ENCODE results near the gene NEK11. TPM values are rescaled to one million over a fixed set of nuclear protein-coding genes. Genes with fewer than 3 reads are reported as not detected.

The NEK11 gene
- total RNA-seq, 1 donor from 2014 or later = 9.6 TPM

DNA sequence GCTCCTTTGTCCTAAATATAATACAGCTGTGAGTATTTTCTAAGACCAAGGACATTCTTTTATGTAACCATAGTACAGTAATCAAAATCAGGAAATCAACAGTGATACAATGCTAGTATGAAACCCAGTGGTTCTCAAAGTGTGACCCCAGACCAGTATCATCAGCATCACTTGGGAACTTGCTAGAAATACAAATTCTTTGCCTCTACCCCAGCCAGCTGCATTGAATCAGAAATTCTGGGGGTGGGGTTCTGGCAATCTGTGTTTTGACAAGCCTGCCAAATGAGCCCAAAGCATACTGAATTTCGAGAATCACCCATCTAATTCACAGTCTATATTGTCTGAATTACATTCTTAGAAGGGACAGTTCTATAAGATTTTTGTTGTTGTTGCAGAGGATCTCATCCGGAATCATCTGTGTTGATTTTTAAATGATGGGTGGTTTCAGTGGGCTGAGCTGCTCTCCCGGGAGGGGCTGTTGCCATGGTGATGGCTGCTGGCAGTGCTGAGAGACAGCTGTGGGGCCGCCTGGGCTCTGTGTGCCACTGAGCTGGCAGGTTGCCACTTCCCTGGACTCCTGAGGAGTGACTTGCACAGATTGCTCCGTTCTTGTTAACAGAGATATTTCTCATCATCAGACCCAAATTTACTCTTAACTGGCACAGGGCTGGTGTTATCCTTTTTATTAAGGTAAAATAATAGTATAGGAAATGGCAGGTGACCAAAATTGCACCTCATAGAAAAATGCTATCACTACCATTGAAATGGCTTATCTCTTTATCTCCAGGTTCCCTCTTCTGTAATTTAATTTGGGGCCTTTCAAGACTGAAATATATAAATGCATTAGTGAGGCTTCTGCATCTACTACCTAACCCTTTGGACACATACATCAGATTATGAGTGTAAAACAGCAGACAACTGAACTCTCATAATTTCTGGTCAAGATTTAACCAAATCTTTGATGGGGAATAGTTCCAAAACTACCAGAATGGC lies 56.5 kb downstream of the NEK11 start:
- Mint-ChIP-seq H3K4me1 (ENCODE audit: unreplicated experiment) (peaks cover 7% of the 10 kb centered on the region), H3K36me3 (ENCODE audit: low read depth, unreplicated experiment) (no peaks in the 10 kb centered on the region), H3K9me3 (ENCODE audit: unreplicated experiment) (no peaks in the 10 kb centered on the region), H3K27me3 (ENCODE audit: unreplicated experiment) (peaks cover 3% of the 10 kb centered on the region), H3K4me3 (ENCODE audit: unreplicated experiment) (no peak overlapping the region), H3K27ac (ENCODE audit: unreplicated experiment) (no peak overlapping the region)
- DNase-seq (ENCODE audit: low spot score) = no peak
- TF ChIP-seq, protein P1, sequence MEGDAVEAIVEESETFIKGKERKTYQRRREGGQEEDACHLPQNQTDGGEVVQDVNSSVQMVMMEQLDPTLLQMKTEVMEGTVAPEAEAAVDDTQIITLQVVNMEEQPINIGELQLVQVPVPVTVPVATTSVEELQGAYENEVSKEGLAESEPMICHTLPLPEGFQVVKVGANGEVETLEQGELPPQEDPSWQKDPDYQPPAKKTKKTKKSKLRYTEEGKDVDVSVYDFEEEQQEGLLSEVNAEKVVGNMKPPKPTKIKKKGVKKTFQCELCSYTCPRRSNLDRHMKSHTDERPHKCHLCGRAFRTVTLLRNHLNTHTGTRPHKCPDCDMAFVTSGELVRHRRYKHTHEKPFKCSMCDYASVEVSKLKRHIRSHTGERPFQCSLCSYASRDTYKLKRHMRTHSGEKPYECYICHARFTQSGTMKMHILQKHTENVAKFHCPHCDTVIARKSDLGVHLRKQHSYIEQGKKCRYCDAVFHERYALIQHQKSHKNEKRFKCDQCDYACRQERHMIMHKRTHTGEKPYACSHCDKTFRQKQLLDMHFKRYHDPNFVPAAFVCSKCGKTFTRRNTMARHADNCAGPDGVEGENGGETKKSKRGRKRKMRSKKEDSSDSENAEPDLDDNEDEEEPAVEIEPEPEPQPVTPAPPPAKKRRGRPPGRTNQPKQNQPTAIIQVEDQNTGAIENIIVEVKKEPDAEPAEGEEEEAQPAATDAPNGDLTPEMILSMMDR (IDR thresholded peaks at IDR 0.05; ENCODE audit: unreplicated experiment) = no peak

GRCh38 chr3:131091768-131092167 lies 65.1 kb downstream of the NEK11 start:
- no peaks in the 10 kb centered on the region for H3K4me1 Mint-ChIP-seq (ENCODE audit: unreplicated experiment)
- no peaks in the 10 kb centered on the region for H3K9me3 Mint-ChIP-seq (ENCODE audit: unreplicated experiment)
- TF ChIP-seq, protein P1 (IDR thresholded peaks at IDR 0.05; ENCODE audit: unreplicated experiment) = no peak
- no peak overlapping the region for H3K4me3 Mint-ChIP-seq (ENCODE audit: unreplicated experiment)
- no peak overlapping the region for H3K27ac Mint-ChIP-seq (ENCODE audit: unreplicated experiment)
- H3K36me3 Mint-ChIP-seq (ENCODE audit: low read depth, unreplicated experiment) = no peaks in the 10 kb centered on the region
- no peaks in the 10 kb centered on the region for H3K27me3 Mint-ChIP-seq (ENCODE audit: unreplicated experiment)
- no peak for DNase-seq (ENCODE audit: low spot score)

- TF ChIP-seq, protein P1 (IDR thresholded peaks at IDR 0.05; ENCODE audit: unreplicated experiment) = no peak
- no peak for DNase-seq (ENCODE audit: low spot score)
- Mint-ChIP-seq H3K4me3 (ENCODE audit: unreplicated experiment) (no peak overlapping the region), H3K4me1 (ENCODE audit: unreplicated experiment) (peaks cover 6% of the 10 kb centered on the region), H3K27ac (ENCODE audit: unreplicated experiment) (no peak overlapping the region), H3K27me3 (ENCODE audit: unreplicated experiment) (peaks cover 2% of the 10 kb centered on the region), H3K9me3 (ENCODE audit: unreplicated experiment) (no peaks in the 10 kb centered on the region), H3K36me3 (ENCODE audit: low read depth, unreplicated experiment) (no peaks in the 10 kb centered on the region)
Measured at GRCh38 chr3:131107637-131108433, 81.2 kb downstream of the NEK11 start.

- Mint-ChIP-seq H3K27ac (ENCODE audit: unreplicated experiment) (no peak overlapping the region), H3K4me3 (ENCODE audit: unreplicated experiment) (no peak overlapping the region)
Measured at GRCh38 chr3:131109156-131109555, 82.5 kb downstream of the NEK11 start.

More at GRCh38 chr3:131109156-131109555, 82.5 kb downstream of the NEK11 start:
- peaks cover 9% of the 10 kb centered on the region for H3K4me1 Mint-ChIP-seq (ENCODE audit: unreplicated experiment)
- DNase-seq (ENCODE audit: low spot score) = no peak
- peaks cover 1% of the 10 kb centered on the region for H3K27me3 Mint-ChIP-seq (ENCODE audit: unreplicated experiment)
- H3K9me3 Mint-ChIP-seq (ENCODE audit: unreplicated experiment) = no peaks in the 10 kb centered on the region
- TF ChIP-seq, protein P1 (IDR thresholded peaks at IDR 0.05; ENCODE audit: unreplicated experiment) = no peak
- H3K36me3 Mint-ChIP-seq (ENCODE audit: low read depth, unreplicated experiment) = no peaks in the 10 kb centered on the region

Measured in endothelial cell (in vitro differentiated cells).